Neutrophil (primary cell): Measurements from ENCODE around the gene SLC16A4.
"Not testable (repeated sequence)": the region's sequence is repeated elsewhere in the genome, so short reads cannot be mapped to it uniquely, and the experiment has no call there.

Source experiments
- H3K27ac ChIP-seq: fragments of 200-600 bp; sonication (generic); 2 replicates; pipeline ENCODE4 v1.5.1; 2016; ENCODE audit warnings: mild to moderate bottlenecking, moderate library complexity
- H3K27me3 ChIP-seq: fragments of 200-600 bp; sonication (generic); 2 replicates; pipeline ENCODE4 v1.6.0; 2016; ENCODE audit warnings: mild to moderate bottlenecking
- H3K36me3 ChIP-seq: fragments of 200-600 bp; sonication (generic); 2 replicates; pipeline ENCODE4 v1.5.1; 2017
- H3K4me1 ChIP-seq, 2 experiments: fragments of 200-600 bp in 1 of 2; sonication (generic) in 1 of 2; 1 replicate in 1 of 2; 2 replicates in 1 of 2; pipeline versions ENCODE4 v1.5.1 to v1.6.1; 2013 to 2016; ENCODE audit warnings: low read depth in 1 of 2, low read length in 1 of 2, mild to moderate bottlenecking in 1 of 2, moderate library complexity in 1 of 2; ENCODE audit not compliant: control insufficient read depth in 1 of 2, insufficient read depth in 1 of 2
- H3K4me3 ChIP-seq, 2 experiments: fragments of 200-600 bp in 1 of 2; sonication (generic) in 1 of 2; 1 replicate in 1 of 2; 2 replicates in 1 of 2; pipeline ENCODE4 v1.5.1; 2013 to 2016; ENCODE audit warnings: low read depth in 1 of 2, low read length in 1 of 2, mild to moderate bottlenecking in 1 of 2, moderate library complexity in 1 of 2
- H3K9me3 ChIP-seq: fragments of 200-600 bp; sonication (generic); 2 replicates; pipeline ENCODE4 v1.5.1; 2016
- TF ChIP-seq, protein P1 (sequence below): fragments of 200-600 bp; sonication (generic); IDR thresholded peaks from 2 replicates; pipeline ENCODE4 v1.5.1; 2016; ENCODE audit warnings: antibody characterized with exemption

SLC16A4 gene

DNA sequence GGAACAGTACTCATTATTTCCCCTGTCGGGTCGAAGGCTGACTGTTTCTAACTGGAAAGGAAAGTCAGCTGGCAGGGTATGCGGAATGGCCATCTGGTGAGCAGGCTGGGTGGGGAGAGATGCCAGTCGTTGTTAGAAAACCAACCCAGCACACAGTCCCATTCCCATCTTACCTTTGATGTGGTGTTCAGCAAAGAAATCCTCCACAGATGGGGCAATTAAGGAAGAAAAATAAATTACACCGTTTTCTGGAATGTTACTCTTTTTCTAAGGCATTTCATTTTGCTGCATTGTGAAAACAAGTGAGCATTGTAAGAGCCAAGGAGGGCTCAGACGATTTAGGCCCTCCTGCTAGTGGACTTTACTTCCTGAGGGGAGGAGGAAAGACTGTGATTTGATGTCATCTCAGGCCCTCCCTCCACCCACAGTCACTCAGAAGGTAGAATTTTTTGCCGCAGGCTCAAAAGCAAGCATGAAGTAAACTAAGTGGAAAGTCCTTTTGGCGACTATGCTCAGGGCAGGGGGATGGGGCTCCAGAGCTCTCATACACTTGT, at the start of gene SLC16A4:
Gene SLC16A4 (minus strand): TSS at position 335 of the 554 bp plus-strand sequence. CDS start 1,703 bp downstream, outside the sequence.
- no peak within 1 kb of the TSS for H3K27ac ChIP-seq
- H3K36me3 ChIP-seq, result peaks cover 19% of the 10 kb centered on the region
- H3K4me3 ChIP-seq, result no peak within 1 kb of the TSS
- no peaks in the 10 kb centered on the region for H3K27me3 ChIP-seq
- peaks cover 0 to 2% of the 10 kb centered on the region in 2 experiments for H3K4me1 ChIP-seq
- TF ChIP-seq, protein P1, sequence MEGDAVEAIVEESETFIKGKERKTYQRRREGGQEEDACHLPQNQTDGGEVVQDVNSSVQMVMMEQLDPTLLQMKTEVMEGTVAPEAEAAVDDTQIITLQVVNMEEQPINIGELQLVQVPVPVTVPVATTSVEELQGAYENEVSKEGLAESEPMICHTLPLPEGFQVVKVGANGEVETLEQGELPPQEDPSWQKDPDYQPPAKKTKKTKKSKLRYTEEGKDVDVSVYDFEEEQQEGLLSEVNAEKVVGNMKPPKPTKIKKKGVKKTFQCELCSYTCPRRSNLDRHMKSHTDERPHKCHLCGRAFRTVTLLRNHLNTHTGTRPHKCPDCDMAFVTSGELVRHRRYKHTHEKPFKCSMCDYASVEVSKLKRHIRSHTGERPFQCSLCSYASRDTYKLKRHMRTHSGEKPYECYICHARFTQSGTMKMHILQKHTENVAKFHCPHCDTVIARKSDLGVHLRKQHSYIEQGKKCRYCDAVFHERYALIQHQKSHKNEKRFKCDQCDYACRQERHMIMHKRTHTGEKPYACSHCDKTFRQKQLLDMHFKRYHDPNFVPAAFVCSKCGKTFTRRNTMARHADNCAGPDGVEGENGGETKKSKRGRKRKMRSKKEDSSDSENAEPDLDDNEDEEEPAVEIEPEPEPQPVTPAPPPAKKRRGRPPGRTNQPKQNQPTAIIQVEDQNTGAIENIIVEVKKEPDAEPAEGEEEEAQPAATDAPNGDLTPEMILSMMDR, result no peak
- no peaks in the 10 kb centered on the region for H3K9me3 ChIP-seq

DNA sequence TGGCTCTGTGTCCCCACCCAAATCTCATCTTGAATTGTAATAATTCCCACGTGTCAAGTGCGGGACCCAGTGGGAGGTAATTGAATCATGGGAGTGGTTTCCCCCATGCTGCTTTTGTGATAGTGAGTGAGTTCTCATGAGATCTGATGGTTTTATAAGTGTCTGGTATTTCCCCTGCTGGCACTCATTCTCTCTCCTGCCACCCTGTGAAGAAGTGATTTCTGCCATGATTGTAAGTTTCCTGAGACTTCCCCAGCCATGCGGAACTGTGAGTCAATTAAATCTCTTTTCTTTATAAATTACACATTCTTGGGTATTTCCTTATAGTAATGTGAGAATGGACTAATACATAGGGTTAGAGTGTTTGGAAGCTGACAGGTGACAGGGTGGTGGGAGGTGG, 49.0 kb upstream of the SLC16A4 start:
- H3K36me3 ChIP-seq, H3K4me3 ChIP-seq, H3K27ac ChIP-seq, H3K9me3 ChIP-seq, H3K27me3 ChIP-seq, H3K4me1 ChIP-seq: not testable (repeated sequence)

DNA sequence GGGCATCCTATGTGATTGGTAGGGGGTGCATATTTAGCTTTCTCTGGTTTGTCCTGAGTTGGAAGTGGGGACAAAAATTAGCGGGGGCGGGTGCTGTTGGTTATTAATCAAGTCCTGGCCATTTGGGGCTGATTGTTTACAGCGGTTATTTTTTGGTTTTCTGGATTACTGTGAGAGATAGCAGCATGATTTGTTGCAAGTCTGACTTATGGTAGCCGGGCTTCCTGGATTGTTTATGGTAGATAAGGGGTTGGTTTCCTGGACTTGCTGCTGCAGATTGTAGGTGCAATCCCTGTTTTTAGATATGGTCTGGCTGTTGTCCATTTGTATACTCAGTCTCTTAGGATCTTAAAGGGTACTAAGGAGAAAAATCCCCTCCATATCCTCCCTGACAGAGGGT, 48.1 kb upstream of the SLC16A4 start:
- no peaks in the 10 kb centered on the region for H3K36me3 ChIP-seq
- H3K4me1 ChIP-seq, result no peaks in the 10 kb centered on the region
- TF ChIP-seq, protein P1, result no peak
- no peaks in the 10 kb centered on the region for H3K9me3 ChIP-seq
- no peak overlapping the region for H3K4me3 ChIP-seq
- H3K27me3 ChIP-seq, result no peaks in the 10 kb centered on the region
- H3K27ac ChIP-seq, result no peak overlapping the region

DNA sequence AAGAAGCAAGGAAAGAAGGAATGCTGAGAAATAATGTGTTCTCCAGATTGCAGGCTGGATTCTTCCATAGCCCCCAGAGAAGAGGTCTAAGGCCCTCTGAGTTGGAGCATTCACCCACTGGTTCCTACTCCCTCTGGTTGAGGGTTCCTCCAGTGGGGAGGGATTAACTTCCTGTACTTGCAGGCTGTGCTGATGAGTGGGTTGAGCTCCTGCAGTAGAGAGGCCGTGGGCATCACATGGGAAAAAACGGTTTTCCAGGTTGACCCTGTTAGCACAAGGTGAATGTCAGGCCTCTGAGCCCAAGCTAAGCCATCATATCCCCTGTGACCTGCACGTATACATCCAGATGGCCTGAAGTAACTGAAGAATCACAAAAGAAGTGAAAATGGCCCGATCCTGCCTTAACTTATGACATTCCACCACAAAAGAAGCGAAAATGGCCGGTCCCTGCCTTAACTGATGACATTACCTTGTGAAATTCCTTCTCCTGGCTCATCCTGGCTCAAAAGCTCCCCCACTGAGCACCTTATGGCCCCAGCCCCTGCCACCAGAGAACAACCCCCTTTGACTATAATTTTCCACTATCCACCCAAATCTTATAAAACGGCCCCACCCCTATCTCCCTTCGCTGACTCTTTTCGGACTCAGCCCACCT, 46.9 kb upstream of the SLC16A4 start:
- H3K27me3 ChIP-seq, result not testable (repeated sequence)

DNA sequence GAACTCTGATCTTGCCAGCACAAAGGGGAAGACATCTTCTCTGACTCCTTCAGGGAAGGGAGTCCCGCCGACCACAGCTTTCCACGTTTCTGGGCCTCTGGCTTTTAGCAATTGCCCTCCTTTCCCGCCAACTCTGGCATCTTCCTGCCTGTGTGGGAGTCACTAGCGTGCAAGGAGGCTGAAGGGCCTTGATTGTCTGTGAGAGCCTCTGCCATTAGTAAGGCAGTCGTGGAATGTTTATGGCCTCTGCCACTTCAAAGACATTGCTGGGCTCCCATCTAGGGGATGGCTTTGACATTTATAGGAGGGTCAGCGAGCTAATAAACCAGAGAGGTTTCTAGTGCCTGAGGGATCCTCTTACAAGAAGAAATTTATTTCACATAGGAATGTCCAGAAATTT, 45.8 kb upstream of the SLC16A4 start:
- TF ChIP-seq, protein P1, result no peak
- no peaks in the 10 kb centered on the region for H3K27me3 ChIP-seq
- H3K36me3 ChIP-seq, result no peaks in the 10 kb centered on the region
- no peak overlapping the region for H3K27ac ChIP-seq
- H3K4me1 ChIP-seq, result no peaks in the 10 kb centered on the region
- H3K9me3 ChIP-seq, result no peaks in the 10 kb centered on the region
- no peak overlapping the region for H3K4me3 ChIP-seq

More for the DNA sequence above, 46.9 kb upstream of the SLC16A4 start:
- H3K4me1 ChIP-seq, H3K9me3 ChIP-seq, H3K4me3 ChIP-seq, H3K27ac ChIP-seq, H3K36me3 ChIP-seq: not testable (repeated sequence)

DNA sequence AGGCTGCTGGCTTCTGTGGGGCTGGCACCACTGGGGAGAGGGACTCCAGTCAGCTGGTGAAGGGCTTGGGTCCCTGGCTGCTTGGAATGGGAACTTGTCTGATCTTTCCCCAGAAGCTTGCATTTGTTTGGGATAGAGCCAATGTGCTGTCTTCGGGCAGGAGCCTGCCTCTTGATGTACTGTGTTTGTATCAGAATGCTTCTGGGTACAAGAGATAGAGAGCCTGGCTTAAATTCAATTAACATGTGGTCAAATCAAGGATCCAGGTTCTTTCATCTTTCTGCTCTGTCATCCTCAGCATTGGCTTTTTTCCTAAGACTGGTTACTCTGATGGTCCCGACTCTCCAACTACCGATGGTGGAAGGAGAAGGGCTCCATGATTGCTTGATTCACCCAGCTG, 44.1 kb upstream of the SLC16A4 start:
- no peaks in the 10 kb centered on the region for H3K27me3 ChIP-seq
- no peak overlapping the region for H3K4me3 ChIP-seq
- H3K36me3 ChIP-seq, result no peaks in the 10 kb centered on the region
- TF ChIP-seq, protein P1, result no peak
- no peak overlapping the region for H3K27ac ChIP-seq
- H3K9me3 ChIP-seq, result no peaks in the 10 kb centered on the region
- no peaks in the 10 kb centered on the region for H3K4me1 ChIP-seq
